ENCODE results near the gene RNF130. TPM values are rescaled to one million over a fixed set of nuclear protein-coding genes. Genes with fewer than 3 reads are reported as not detected.

Gene RNF130
- total and polyA plus RNA-seq, 4 donors, result 24.9 to 93.1 (median 51.4) TPM

DNA sequence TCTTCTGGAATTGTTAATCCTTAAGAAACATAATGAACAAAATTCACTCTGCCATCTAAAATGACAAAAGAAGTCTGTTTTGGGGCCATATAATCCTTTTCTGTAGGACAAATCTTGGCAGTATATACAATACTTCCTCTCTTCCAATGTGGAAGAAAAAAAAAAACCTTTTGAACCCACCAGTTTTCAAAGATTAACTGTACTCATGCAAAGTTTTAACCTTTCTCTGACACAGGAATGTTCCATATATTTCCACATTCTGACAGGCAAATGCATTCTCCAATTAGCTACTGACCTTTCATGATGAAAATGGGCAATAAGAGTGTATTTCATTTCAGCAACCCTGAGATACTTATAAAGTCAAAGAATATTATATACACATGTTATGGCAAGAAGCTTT is 65.4 kb downstream of the RNF130 start (continued):
- TF ChIP-seq, protein P1, sequence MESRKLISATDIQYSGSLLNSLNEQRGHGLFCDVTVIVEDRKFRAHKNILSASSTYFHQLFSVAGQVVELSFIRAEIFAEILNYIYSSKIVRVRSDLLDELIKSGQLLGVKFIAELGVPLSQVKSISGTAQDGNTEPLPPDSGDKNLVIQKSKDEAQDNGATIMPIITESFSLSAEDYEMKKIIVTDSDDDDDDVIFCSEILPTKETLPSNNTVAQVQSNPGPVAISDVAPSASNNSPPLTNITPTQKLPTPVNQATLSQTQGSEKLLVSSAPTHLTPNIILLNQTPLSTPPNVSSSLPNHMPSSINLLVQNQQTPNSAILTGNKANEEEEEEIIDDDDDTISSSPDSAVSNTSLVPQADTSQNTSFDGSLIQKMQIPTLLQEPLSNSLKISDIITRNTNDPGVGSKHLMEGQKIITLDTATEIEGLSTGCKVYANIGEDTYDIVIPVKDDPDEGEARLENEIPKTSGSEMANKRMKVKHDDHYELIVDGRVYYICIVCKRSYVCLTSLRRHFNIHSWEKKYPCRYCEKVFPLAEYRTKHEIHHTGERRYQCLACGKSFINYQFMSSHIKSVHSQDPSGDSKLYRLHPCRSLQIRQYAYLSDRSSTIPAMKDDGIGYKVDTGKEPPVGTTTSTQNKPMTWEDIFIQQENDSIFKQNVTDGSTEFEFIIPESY (IDR thresholded peaks at IDR 0.05), result no peak
- TF ChIP-seq, protein P2, sequence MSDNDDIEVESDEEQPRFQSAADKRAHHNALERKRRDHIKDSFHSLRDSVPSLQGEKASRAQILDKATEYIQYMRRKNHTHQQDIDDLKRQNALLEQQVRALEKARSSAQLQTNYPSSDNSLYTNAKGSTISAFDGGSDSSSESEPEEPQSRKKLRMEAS (IDR thresholded peaks at IDR 0.05), result no peak

DNA sequence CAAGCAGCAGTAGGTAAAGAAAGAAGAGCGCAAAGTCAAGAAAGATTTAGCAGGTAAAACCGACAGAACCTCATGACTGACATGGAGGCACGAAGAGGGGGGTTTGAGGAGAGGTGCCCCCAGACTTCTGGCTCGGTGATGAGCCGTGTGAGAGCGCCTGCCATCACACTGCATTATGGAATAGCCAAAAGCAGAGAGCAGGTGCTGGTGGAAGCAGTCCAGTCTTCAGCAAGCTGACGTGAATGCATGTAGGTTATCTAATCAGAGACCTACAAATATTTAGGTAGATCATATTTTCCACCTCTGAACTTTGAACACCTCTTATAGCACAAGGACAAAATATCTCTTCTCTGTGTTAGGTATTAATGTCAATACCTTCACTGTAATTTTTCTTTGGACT is 68.4 kb downstream of the RNF130 start:
- Histone ChIP-seq H3K4me3 (ENCODE audit: low read depth in 1 of 3, low read length in 3 of 3) (no peak overlapping the region), H3K36me3 (ENCODE audit: control insufficient read depth in 4 of 4, insufficient read depth in 3 of 4, low read depth in 1 of 4, low read length in 3 of 4) (peaks cover 0 to 14% (median 5%) of the 10 kb centered on the region in 4 donors), H3K27me3 (ENCODE audit: control insufficient read depth in 4 of 4, insufficient read depth in 4 of 4, low read length in 3 of 4) (no peaks in the 10 kb centered on the region), H3K4me1 (ENCODE audit: control insufficient read depth in 4 of 4, insufficient read depth in 4 of 4, low read length in 3 of 4) (no peaks in the 10 kb centered on the region), H3K9me3 (ENCODE audit: control insufficient read depth in 4 of 4, low read length in 3 of 4) (no peaks in the 10 kb centered on the region), H3K9ac (ENCODE audit: low read depth in 1 of 2, low read length in 2 of 2) (no peak overlapping the region), H3K27ac (ENCODE audit: low read depth in 1 of 2, low read length in 2 of 2) (no peak overlapping the region)
- no peak for DNase-seq (ENCODE audit: low spot score)
- 97% methylated on average over 7 of the region's 7 CpGs for WGBS
- TF ChIP-seq FOXA2 (IDR thresholded peaks at IDR 0.05) (no peak), FOXA1 (IDR thresholded peaks at IDR 0.05) (no peak), NR2F2 (IDR thresholded peaks at IDR 0.05) (no peak), RXRA (IDR thresholded peaks at IDR 0.05) (no peak), HNF4G (IDR thresholded peaks at IDR 0.05) (no peak), GABPA (IDR thresholded peaks at IDR 0.05 in 1 of 2, conservative IDR thresholded peaks at IDR 0.05 in 1 of 2) (no peak), EGR1 (IDR thresholded peaks at IDR 0.05; ENCODE audit: low read depth in 2 of 2) (no peak), RAD21 (IDR thresholded peaks at IDR 0.05) (no peak), YY1 (IDR thresholded peaks at IDR 0.05) (no peak), TAF1 (conservative IDR thresholded peaks at IDR 0.05) (no peak), HNF4A (conservative IDR thresholded peaks at IDR 0.05) (no peak), JUND (IDR thresholded peaks at IDR 0.05) (no peak)
- TF ChIP-seq, protein P3, sequence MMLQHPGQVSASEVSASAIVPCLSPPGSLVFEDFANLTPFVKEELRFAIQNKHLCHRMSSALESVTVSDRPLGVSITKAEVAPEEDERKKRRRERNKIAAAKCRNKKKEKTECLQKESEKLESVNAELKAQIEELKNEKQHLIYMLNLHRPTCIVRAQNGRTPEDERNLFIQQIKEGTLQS (IDR thresholded peaks at IDR 0.05), result no peak
- TF ChIP-seq, protein P2 (IDR thresholded peaks at IDR 0.05), result no peak
- TF ChIP-seq, protein P4, sequence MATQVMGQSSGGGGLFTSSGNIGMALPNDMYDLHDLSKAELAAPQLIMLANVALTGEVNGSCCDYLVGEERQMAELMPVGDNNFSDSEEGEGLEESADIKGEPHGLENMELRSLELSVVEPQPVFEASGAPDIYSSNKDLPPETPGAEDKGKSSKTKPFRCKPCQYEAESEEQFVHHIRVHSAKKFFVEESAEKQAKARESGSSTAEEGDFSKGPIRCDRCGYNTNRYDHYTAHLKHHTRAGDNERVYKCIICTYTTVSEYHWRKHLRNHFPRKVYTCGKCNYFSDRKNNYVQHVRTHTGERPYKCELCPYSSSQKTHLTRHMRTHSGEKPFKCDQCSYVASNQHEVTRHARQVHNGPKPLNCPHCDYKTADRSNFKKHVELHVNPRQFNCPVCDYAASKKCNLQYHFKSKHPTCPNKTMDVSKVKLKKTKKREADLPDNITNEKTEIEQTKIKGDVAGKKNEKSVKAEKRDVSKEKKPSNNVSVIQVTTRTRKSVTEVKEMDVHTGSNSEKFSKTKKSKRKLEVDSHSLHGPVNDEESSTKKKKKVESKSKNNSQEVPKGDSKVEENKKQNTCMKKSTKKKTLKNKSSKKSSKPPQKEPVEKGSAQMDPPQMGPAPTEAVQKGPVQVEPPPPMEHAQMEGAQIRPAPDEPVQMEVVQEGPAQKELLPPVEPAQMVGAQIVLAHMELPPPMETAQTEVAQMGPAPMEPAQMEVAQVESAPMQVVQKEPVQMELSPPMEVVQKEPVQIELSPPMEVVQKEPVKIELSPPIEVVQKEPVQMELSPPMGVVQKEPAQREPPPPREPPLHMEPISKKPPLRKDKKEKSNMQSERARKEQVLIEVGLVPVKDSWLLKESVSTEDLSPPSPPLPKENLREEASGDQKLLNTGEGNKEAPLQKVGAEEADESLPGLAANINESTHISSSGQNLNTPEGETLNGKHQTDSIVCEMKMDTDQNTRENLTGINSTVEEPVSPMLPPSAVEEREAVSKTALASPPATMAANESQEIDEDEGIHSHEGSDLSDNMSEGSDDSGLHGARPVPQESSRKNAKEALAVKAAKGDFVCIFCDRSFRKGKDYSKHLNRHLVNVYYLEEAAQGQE (IDR thresholded peaks at IDR 0.05), result no peak
- TF ChIP-seq, protein P5, sequence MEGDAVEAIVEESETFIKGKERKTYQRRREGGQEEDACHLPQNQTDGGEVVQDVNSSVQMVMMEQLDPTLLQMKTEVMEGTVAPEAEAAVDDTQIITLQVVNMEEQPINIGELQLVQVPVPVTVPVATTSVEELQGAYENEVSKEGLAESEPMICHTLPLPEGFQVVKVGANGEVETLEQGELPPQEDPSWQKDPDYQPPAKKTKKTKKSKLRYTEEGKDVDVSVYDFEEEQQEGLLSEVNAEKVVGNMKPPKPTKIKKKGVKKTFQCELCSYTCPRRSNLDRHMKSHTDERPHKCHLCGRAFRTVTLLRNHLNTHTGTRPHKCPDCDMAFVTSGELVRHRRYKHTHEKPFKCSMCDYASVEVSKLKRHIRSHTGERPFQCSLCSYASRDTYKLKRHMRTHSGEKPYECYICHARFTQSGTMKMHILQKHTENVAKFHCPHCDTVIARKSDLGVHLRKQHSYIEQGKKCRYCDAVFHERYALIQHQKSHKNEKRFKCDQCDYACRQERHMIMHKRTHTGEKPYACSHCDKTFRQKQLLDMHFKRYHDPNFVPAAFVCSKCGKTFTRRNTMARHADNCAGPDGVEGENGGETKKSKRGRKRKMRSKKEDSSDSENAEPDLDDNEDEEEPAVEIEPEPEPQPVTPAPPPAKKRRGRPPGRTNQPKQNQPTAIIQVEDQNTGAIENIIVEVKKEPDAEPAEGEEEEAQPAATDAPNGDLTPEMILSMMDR (IDR thresholded peaks at IDR 0.05; ENCODE audit: low read depth, low read length, missing input control), result no peak
